Activated naive CD4-positive, alpha-beta T cell treated with anti-CD3 and anti-CD28 coated beads, Interleukin-2, amount 10 ng/mL, durations not matched to agents 7 days and 5 days (primary cell): ENCODE measurements around the gene PACS1.
"Not testable (repeated sequence)": the region's sequence is repeated elsewhere in the genome, so short reads cannot be mapped to it uniquely, and the experiment has no call there.

Experiments used
- CTCF ChIA-PET: fragments of 350-600 bp; sonication (Branson Sonifier 250); formaldehyde crosslinking; loops from one replicate; lab custom pipeline; 2021; ENCODE audit warnings: antibody characterized with exemption; lab: Charles Lee
- DNase-seq: peaks from one replicate; pipeline ENCODE4 v3.0.0-alpha.2; 2020
- H3K27ac Mint-ChIP-seq: one replicate; pipeline ENCODE4 v1.8.0; 2021; ENCODE audit warnings: mild to moderate bottlenecking, moderate library complexity, mixed read lengths
- H3K27me3 Mint-ChIP-seq: one replicate; pipeline ENCODE4 v1.8.0; 2021; ENCODE audit warnings: mild to moderate bottlenecking, mixed read lengths
- H3K36me3 Mint-ChIP-seq: one replicate; pipeline ENCODE4 v1.8.0; 2021; ENCODE audit warnings: mixed read lengths
- H3K4me1 Mint-ChIP-seq: one replicate; pipeline ENCODE4 v1.8.0; 2021; ENCODE audit warnings: mixed read lengths
- H3K4me3 Mint-ChIP-seq: one replicate; pipeline ENCODE4 v1.8.0; 2021; ENCODE audit warnings: mild to moderate bottlenecking, moderate library complexity, mixed read lengths
- H3K9me3 Mint-ChIP-seq: one replicate; pipeline ENCODE4 v1.8.0; 2021; ENCODE audit warnings: mixed read lengths

PACS1 gene

DNA sequence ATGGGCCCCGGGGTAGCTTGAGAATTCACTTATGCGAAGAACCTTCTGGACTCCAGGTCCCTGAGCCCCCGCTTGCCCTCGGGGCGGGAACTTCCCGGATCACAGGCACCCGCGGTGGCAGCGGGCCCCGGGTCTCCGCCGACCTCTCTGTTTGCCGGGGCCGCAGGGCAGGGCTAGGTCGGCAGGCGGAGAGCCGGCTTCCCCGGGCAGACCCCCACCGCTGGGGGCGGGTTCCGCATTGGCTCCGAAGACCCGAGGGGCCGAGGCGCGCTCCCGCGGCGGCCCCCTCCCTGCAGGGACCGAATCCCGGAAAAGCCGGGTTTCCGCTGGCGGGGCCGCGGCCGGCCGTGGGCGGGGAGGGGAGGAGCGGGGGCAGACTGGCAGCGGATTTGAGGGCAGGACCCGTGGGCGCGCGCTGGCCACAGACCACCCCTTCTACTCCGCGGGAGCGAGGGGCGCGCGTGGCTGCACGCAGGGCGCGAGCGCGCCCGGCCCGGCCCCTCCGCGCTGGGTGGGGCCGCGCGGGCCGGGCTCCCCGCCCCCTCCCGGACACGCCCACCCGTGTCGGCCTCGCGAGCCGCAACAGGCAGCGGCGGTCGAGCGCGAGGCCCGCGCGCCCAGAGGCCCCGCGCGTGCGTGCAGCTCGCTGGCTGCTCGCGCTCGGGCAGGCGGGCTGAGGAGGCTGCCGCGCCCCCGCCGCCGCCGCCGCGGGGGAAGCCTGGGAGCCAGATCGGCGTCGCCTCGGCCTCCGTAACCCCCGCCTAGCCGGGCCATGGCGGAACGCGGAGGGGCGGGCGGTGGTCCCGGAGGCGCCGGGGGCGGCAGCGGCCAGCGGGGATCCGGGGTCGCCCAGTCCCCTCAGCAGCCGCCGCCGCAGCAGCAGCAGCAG is at the start of gene PACS1:
PACS1 (plus strand) TSS at position 558 of the 889 bp plus-strand sequence; CDS start at position 773, 215 bp downstream.
- CTCF ChIA-PET, result interaction anchor here (1.0 to 8.9 kb wide), 7 partner anchors 10 to 65 kb away, joined by 3 to 89 read pairs (median 13); partner anchors contain the start of gene SF3B2
- Mint-ChIP-seq H3K36me3 (peaks cover 65% of the 10 kb centered on the region), H3K27me3 (no peaks in the 10 kb centered on the region), H3K27ac (peak within 1 kb of the TSS; percentile 95), H3K4me3 (peak within 1 kb of the TSS; percentile 98), H3K9me3 (no peaks in the 10 kb centered on the region), H3K4me1 (peaks cover 70% of the 10 kb centered on the region)
- peak; percentile 87 for DNase-seq

DNA sequence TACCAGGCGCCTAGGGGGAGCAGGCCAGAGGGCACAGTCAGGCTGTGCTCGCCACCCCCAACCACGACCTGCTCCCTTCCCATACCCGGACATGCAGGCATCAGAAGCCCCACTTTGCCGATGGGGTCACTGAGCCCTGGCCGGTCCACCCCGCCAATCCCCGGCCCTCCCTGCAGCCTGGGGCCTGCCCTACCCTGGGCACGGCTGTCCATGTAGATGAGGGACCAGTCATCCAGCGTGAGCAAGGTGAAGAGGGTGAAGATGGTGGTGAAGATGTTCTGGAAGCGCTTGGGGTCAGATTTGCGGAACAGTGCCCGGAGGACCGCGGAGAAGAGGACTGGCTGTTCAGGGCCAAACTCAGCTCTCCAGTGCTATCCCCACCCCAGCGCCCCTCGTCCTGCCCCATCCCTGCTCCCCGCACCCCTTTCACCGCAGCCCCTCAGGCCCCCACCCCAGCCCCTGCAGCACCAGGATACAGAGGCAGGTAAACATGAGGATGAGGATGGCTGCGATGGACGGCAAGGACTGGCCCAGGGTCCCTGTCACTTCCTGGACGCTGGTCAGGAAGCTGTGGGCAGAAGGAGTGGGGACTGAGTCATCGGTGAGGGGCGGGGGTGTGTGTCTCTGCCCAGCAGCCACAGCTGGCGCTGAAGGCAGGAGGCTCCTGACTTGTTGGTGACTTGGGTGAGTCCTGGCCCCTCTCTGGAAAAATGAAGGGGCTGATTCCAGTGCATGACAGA is 49.3 kb upstream of the PACS1 start:
- CTCF ChIA-PET, result interaction anchor here (2.8 kb wide), 1 partner anchor 11 kb away, joined by 15 read pairs; no protein-coding TSS in a partner anchor
- peak; percentile 32 for DNase-seq
- no peak overlapping the region for H3K27ac Mint-ChIP-seq
- peaks cover 16% of the 10 kb centered on the region for H3K4me1 Mint-ChIP-seq
- no peaks in the 10 kb centered on the region for H3K9me3 Mint-ChIP-seq
- no peak overlapping the region for H3K4me3 Mint-ChIP-seq
- H3K27me3 Mint-ChIP-seq, result peaks cover 45% of the 10 kb centered on the region
- no peaks in the 10 kb centered on the region for H3K36me3 Mint-ChIP-seq

DNA sequence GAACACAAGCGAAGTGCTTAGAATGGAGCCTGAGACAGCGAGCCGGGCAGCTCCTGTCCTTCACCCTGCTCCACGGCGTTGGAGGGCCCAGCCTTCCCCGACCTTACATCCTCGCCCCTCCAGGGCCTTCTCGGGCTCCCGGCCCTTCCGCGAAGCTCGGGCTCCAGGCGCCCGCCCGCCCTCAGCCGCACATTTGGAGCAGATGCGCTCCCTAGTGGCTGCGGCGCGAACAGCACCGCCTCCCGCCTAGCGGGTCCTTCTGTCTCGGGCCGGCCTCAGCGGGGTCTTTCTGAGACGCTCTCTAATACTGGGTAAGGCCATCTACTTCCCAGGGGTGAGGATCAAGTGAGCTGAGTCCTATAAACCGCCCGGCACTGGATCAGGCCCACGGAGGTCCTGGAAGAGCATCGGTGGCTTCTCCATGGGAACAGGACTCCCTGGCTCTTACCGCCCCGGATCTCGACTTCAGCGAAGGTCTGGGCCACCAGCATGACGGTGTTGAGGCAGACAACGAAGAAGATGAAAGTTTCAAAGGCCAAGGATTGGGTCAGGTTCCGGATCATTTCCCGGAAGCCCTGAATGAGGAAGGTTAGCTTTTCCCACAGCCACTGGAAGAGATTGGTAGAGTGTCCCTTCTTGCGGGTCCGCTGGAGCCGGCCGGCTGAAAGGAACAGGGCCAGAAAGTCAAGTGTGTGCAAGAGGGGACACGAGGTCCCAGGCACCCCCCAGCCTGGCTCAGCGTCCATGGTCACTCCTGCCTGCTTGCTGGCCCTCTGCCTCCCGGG is 47.5 kb upstream of the PACS1 start:
- CTCF ChIA-PET, result interaction anchor here (0.6 to 3.5 kb wide), 31 partner anchors 9 to 317 kb away, joined by 3 to 32 read pairs (median 4); partner anchors contain the start of genes BANF1, CNIH2, CST6 and FIBP
- Mint-ChIP-seq H3K4me3 (no peak overlapping the region), H3K36me3 (no peaks in the 10 kb centered on the region), H3K9me3 (no peaks in the 10 kb centered on the region), H3K27ac (no peak overlapping the region), H3K27me3 (peaks cover 52% of the 10 kb centered on the region), H3K4me1 (peaks cover 16% of the 10 kb centered on the region)
- peak; percentile 85 for DNase-seq

DNA sequence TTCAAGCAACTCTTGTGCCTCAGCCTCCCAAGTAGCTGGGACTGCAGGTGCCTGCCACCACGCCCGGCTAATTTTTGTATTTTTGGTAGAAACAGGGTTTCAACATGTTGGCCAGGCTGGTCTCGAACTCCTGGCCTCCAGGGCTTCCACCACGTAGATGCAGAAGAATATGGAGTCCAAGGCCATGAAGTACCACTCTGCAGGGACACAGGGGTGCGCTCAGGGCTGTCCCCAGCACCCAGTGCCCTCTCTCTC is 47.0 kb upstream of the PACS1 start:
- H3K9me3 Mint-ChIP-seq, H3K36me3 Mint-ChIP-seq, DNase-seq, H3K4me3 Mint-ChIP-seq, H3K27ac Mint-ChIP-seq: not testable (repeated sequence)
- Mint-ChIP-seq H3K4me1 (peaks cover 16% of the 10 kb centered on the region), H3K27me3 (peaks cover 52% of the 10 kb centered on the region)
- CTCF ChIA-PET, result interaction anchor here (0.9 to 3.5 kb wide), 19 partner anchors 10 to 318 kb away, joined by 3 to 32 read pairs (median 7); partner anchors contain the start of genes CST6 and FIBP

DNA sequence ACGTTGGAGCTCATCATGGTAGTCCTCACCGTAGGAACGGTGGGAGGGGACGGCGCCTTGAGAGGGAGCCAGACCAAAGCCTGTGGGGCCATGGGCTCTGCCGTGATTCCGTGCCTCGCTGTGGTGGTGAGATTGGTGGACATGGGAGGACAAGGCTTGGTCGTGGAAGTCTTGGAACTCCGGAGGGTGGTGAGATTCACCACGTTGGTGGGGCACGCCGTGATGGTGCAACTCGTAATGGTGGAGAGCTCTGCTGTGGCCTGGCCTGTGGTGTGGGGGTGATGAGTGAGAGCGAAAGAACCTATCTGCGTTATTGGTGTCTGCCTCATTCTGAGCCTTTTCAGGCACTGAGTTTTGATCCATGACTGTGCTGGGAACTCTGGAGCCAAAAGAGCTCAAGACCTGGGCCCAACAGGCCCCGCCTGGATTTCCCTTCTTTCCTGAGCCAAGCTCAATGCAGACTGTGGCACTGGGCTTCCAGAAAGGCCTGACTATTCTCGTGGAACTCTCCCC is 44.0 kb upstream of the PACS1 start, which contains the start of gene CATSPER1:
CATSPER1 (minus strand) TSS at position 463 of the 513 bp plus-strand sequence; CDS start at position 363, 100 bp downstream.
- Mint-ChIP-seq H3K27ac (no peak within 1 kb of the TSS), H3K9me3 (no peaks in the 10 kb centered on the region), H3K36me3 (no peaks in the 10 kb centered on the region), H3K27me3 (peaks cover 48% of the 10 kb centered on the region), H3K4me3 (no peak within 1 kb of the TSS), H3K4me1 (peaks cover 13% of the 10 kb centered on the region)
- CTCF ChIA-PET, result interaction anchor here (0.7 to 0.8 kb wide), 3 partner anchors 14 to 141 kb away, joined by 3 to 5 read pairs (median 3); no protein-coding TSS in a partner anchor
- no peak for DNase-seq

DNA sequence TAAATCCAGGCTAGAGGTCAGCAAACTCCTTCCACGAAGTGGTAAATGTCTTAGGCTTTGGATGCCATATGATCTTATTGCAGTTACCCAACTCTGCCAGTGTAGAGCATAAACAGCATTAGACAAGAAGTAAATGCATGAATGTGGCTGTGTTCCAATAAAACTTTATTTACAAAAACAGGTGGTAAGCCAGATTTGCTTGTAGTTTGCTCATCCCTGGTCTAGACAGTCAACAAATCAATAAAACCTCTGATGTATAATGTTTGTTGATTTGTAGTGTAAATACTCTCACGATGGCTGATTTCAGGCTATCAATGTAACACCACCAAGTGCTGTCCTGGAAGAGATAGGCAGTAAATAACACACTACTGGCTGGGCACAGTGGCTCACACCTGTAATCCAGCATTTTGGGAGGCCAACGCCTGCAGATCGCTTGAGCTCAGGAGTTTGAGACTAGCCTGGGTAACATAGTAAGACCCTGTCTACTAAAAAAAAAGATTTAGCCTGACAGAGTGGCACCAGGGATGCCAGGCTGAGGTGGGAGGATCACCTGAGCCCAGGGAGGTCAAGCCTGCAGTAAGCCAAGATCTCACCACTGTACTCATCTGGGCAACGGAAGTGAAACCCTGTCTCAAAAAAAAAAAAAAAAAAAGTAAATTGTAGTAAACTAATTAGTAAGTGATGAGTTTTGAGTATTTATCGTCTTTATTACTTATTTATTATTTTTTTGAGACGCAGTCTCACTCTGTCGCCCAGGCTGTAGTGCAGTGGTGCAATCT is 36.9 kb upstream of the PACS1 start:
- Mint-ChIP-seq H3K27ac (no peak overlapping the region), H3K27me3 (peaks cover 49% of the 10 kb centered on the region), H3K9me3 (no peaks in the 10 kb centered on the region), H3K4me3 (no peak overlapping the region), H3K4me1 (no peaks in the 10 kb centered on the region), H3K36me3 (no peaks in the 10 kb centered on the region)
- DNase-seq, result no peak
- CTCF ChIA-PET, result no interaction called here

DNA sequence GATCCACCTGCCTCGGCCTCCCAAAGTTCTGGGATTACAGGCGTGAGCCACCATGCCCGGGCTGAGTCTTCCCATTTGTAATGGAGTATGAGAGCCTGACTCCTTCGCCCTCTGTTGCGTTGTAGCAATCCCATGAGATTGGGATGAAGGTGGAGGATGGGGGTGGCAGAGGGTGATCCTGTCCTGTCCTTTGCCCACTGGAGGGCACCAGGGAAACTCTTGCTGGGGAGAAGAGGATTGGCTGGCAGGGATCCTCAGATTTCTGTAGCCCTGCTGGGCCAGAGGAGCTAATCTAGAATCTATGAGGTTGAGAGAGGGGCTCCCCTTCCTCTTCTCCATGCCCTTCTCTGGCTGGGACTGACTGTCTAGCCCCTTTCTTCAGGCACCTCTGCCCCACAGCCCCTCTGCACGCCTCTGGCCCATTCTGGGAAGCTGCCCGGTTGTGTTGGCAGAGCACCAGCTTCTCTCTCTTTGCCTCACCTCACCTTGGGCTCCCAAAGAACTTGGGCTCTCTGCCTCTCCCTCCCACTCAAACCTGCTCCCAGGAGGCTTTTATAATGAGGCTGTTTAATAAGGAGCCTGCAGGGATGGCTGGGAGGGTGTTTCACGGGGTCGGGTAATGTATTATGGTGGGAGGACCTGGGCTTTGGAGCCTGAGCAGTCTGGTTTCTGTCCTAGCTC is 34.3 kb upstream of the PACS1 start:
- H3K27me3 Mint-ChIP-seq, result peaks cover 65% of the 10 kb centered on the region
- no peak overlapping the region for H3K4me3 Mint-ChIP-seq
- no peak for DNase-seq
- no peaks in the 10 kb centered on the region for H3K36me3 Mint-ChIP-seq
- no peaks in the 10 kb centered on the region for H3K9me3 Mint-ChIP-seq
- CTCF ChIA-PET, result interaction anchor here (1.0 to 2.3 kb wide), 4 partner anchors 8 to 14 kb away, joined by 4 to 8 read pairs (median 5); no protein-coding TSS in a partner anchor
- no peak overlapping the region for H3K27ac Mint-ChIP-seq
- H3K4me1 Mint-ChIP-seq, result no peaks in the 10 kb centered on the region

DNA sequence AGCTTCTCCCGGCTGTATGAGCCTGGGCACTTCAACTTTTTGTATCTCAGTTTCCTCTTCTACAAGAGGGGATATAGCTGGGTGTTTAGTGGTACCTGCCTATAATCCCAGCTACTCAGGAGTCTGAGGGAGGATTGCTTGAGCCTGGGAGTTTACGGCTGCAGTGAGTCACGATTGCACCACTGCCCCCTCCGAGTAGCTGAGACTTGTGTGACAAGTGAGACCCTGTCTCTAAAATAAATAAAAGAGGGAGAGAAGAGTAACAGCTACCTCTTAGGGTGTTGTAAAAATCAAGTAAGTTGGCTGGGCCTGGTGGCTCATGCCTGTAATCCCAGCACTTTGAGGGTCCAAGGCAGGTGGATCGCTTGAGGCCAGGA is 33.8 kb upstream of the PACS1 start:
- Mint-ChIP-seq H3K4me3 (no peak overlapping the region), H3K27ac (no peak overlapping the region)
- CTCF ChIA-PET, result interaction anchor here (1.0 to 2.3 kb wide), 4 partner anchors 8 to 14 kb away, joined by 4 to 8 read pairs (median 5); no protein-coding TSS in a partner anchor

DNA sequence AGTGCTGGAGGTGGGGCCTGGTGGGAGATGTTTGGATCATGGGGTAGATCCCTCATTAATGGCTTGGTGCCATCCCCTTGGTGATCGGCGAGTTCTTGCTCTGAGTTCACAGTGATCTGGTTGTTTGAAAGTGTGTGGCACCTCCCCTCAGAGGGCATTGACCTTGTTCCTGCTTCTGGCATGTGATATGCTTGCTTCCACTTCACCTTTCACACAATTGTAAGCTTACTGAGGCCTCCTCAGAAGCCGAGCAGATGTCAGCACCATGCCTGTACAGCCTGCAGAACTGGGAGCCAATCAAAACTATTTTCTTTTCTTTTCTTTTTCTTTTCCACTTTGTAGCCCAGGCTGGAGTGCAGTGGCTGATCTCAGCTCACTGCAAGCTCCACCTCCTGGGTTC is 32.7 kb upstream of the PACS1 start:
- Mint-ChIP-seq H3K27me3 (peaks cover 67% of the 10 kb centered on the region), H3K36me3 (no peaks in the 10 kb centered on the region), H3K9me3 (no peaks in the 10 kb centered on the region), H3K27ac (no peak overlapping the region), H3K4me3 (no peak overlapping the region), H3K4me1 (no peaks in the 10 kb centered on the region)
- no peak for DNase-seq
- CTCF ChIA-PET, result interaction anchor here (2.3 kb wide), 1 partner anchor 15 kb away, joined by 8 read pairs; no protein-coding TSS in a partner anchor

More for the DNA sequence above, 33.8 kb upstream of the PACS1 start:
- no peaks in the 10 kb centered on the region for H3K9me3 Mint-ChIP-seq
- no peaks in the 10 kb centered on the region for H3K36me3 Mint-ChIP-seq
- no peaks in the 10 kb centered on the region for H3K4me1 Mint-ChIP-seq
- peaks cover 64% of the 10 kb centered on the region for H3K27me3 Mint-ChIP-seq
- DNase-seq, result no peak

DNA sequence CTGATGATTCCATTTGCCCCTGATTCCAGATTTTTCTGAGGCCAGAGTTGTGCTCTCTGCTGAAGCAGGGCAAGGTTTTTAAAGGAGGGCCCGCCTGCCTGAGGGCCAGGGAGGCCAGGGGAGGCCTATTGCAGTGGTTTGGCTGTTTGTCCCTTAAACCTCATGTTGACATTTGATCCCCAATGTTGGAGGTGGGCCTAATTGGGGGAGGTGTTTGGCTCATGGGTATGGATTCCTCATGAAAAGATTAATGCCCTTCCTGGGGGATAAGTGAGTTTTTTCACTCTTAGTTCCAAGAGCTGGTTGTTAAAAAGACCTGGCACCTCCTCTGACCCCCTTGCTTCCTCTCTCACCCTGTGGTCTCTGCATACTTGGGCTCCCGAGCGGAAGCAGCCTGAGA is 30.3 kb upstream of the PACS1 start:
- no peaks in the 10 kb centered on the region for H3K36me3 Mint-ChIP-seq
- CTCF ChIA-PET, result interaction anchor here (1.4 to 1.5 kb wide), 2 partner anchors 13 to 18 kb away, joined by 3 to 5 read pairs; partner anchors contain the start of gene CATSPER1
- H3K27ac Mint-ChIP-seq, result no peak overlapping the region
- H3K4me3 Mint-ChIP-seq, result no peak overlapping the region
- H3K4me1 Mint-ChIP-seq, result peaks cover 4% of the 10 kb centered on the region
- H3K27me3 Mint-ChIP-seq, result peaks cover 67% of the 10 kb centered on the region
- H3K9me3 Mint-ChIP-seq, result no peaks in the 10 kb centered on the region
- DNase-seq, result no peak

DNA sequence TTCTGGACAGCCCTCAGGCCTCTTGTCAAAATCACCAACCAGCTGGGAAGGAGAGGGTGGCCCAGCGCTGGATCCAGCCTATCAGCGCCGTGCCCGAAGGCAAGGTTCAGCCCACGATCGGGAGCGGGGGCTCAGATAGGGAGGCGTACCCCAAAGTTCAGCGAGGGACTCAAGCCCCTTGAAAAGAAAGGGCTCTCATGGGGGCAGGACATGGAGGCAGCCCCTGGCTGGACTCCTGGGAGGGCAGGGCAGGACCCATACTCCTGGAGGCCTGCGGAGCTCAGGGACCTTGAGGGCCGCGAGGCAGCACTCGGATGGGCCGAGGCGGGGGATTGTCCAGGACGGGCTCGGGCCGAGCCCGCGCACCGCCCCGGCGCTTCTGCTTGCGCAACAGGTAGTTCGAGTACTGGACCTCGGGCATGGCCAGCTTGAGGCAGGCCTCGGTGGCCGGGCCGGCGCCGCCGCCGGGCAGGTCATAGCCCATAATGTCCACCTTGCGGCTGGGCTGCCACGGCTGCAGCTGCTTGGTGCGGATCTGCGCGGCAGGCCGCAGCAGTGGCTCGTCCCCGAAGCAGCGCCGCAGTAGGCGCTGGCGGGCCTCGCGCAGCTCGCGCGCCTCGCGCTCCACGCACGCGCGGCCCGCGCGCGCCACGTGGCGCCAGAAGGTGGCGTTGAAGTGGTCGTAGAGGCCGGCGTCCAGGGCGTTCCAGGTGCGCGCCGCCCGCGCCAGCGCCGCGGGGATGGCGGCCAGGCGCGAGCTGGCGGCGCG is 27.7 kb upstream of the PACS1 start:
- DNase-seq, result no peak
- Mint-ChIP-seq H3K4me1 (peaks cover 11% of the 10 kb centered on the region), H3K9me3 (no peaks in the 10 kb centered on the region), H3K36me3 (no peaks in the 10 kb centered on the region), H3K27ac (no peak overlapping the region), H3K27me3 (peaks cover 70% of the 10 kb centered on the region), H3K4me3 (no peak overlapping the region)
- CTCF ChIA-PET, result interaction anchor here (4.0 kb wide), 1 partner anchor 19 kb away, joined by 32 read pairs; no protein-coding TSS in a partner anchor
